GM18507 (cell line): ENCODE measurements around the gene BCL11A.
A peak's percentile ranks its signal among the peaks of the same experiment; 100 is the strongest.

Source experiments
- DNase-seq: peaks from one replicate; pipeline ENCODE4 v3.0.0; 2011; ENCODE audit warnings: low read depth; ENCODE audit not compliant: insufficient read length; ENCODE audit errors: extremely low spot score
- FAIRE-seq: peaks from 2 replicates; lab custom pipeline; 2011; peaks lifted over from hg19 to GRCh38; lab: Jason Lieb, UNC

BCL11A gene

GRCh38 chr2:60553495-60554073 lies at the start of gene BCL11A:
Gene BCL11A, minus strand, starts transcription at chr2:60553654. Its CDS starts 384 bp downstream, at chr2:60553270.
- FAIRE-seq (peak; percentile 26), DNase-seq (no peak)

- DNase-seq (no peak), FAIRE-seq (no peak)
Measured at GRCh38 chr2:60602828-60603532, 49.5 kb upstream of the BCL11A start.

- DNase-seq, result no peak
- no peak for FAIRE-seq
Measured at GRCh38 chr2:60602388-60602787, 48.9 kb upstream of the BCL11A start.

GRCh38 chr2:60598271-60598670 lies 44.8 kb upstream of the BCL11A start:
- FAIRE-seq (no peak), DNase-seq (no peak)

GRCh38 chr2:60597346-60597745 lies 43.9 kb upstream of the BCL11A start:
- DNase-seq (no peak), FAIRE-seq (no peak)

GRCh38 chr2:60596411-60596810 lies 43.0 kb upstream of the BCL11A start:
- DNase-seq (no peak), FAIRE-seq (no peak)

GRCh38 chr2:60595953-60596352 lies 42.5 kb upstream of the BCL11A start:
- no peak for DNase-seq
- no peak for FAIRE-seq

GRCh38 chr2:60589104-60589503 lies 35.6 kb upstream of the BCL11A start:
- FAIRE-seq, result no peak
- DNase-seq, result no peak

- DNase-seq (no peak), FAIRE-seq (no peak)
Measured at GRCh38 chr2:60586081-60586480, 32.6 kb upstream of the BCL11A start.

GRCh38 chr2:60585276-60585675 lies 31.8 kb upstream of the BCL11A start:
- DNase-seq (no peak), FAIRE-seq (no peak)

GRCh38 chr2:60583604-60584003 lies 30.1 kb upstream of the BCL11A start:
- DNase-seq (no peak), FAIRE-seq (no peak)

- peak; percentile 75 for DNase-seq
- peak; percentile 73 for FAIRE-seq
Measured at GRCh38 chr2:60581433-60582282, 28.2 kb upstream of the BCL11A start.

GRCh38 chr2:60577682-60578283 lies 24.3 kb upstream of the BCL11A start:
- no peak for FAIRE-seq
- no peak for DNase-seq

- no peak for FAIRE-seq
- DNase-seq, result no peak
Measured at GRCh38 chr2:60573251-60573650, 19.8 kb upstream of the BCL11A start.

GRCh38 chr2:60570251-60570650 lies 16.8 kb upstream of the BCL11A start:
- no peak for DNase-seq
- no peak for FAIRE-seq

- DNase-seq, result no peak
- FAIRE-seq, result no peak
Measured at GRCh38 chr2:60569680-60570111, 16.2 kb upstream of the BCL11A start.

- no peak for DNase-seq
- no peak for FAIRE-seq
Measured at GRCh38 chr2:60567919-60568768, 14.7 kb upstream of the BCL11A start.

- FAIRE-seq, result no peak
- DNase-seq, result no peak
Measured at GRCh38 chr2:60567096-60567495, 13.6 kb upstream of the BCL11A start.

- FAIRE-seq (no peak), DNase-seq (no peak)
Measured at GRCh38 chr2:60565472-60565871, 12.0 kb upstream of the BCL11A start.
